Measurements from ENCODE around the gene PKD1. TPM values are rescaled to one million over a fixed set of nuclear protein-coding genes. Genes with fewer than 3 reads are reported as not detected.

The PKD1 gene
- total and polyA plus RNA-seq, 2 of the 13 experiments (the other 11 are each of a cell fraction or from before 2014, with no cell fraction given), result 22.1 to 23.0 TPM

- TF ChIP-seq ZNF703 (CRISPR knock-in tag; IDR thresholded peaks at IDR 0.05; ENCODE audit: borderline replicate concordance), result no peak; the same call in 1 of the 2 replicates
- TF ChIP-seq ZNF792 (CRISPR knock-in tag; IDR thresholded peaks at IDR 0.05), result peak; percentile 62; the same call in 1 of the 2 replicates
- peak; percentile 71; the same call in 1 of the 2 replicates for TF ChIP-seq SALL2 (CRISPR knock-in tag; IDR thresholded peaks at IDR 0.05)
- TF ChIP-seq ZNF576 (CRISPR knock-in tag; IDR thresholded peaks at IDR 0.05), result no peak
- no peak for TF ChIP-seq KIAA2018 (CRISPR knock-in tag; IDR thresholded peaks at IDR 0.05; ENCODE audit: borderline replicate concordance)
- no peak for TF ChIP-seq FOSL1 (CRISPR knock-in tag; IDR thresholded peaks at IDR 0.05; ENCODE audit: borderline replicate concordance)
- no peak for TF ChIP-seq ZNF552 (CRISPR knock-in tag; IDR thresholded peaks at IDR 0.05; ENCODE audit: borderline replicate concordance)
- no peak for TF ChIP-seq BRF2 (CRISPR knock-in tag; IDR thresholded peaks at IDR 0.05)
- TF ChIP-seq NFE2L1 (CRISPR knock-in tag; IDR thresholded peaks at IDR 0.05; ENCODE audit: borderline replicate concordance), result no peak
- TF ChIP-seq ELF1 (CRISPR knock-in tag; IDR thresholded peaks at IDR 0.05), result peak; percentile 95
- TF ChIP-seq ZFX (CRISPR knock-in tag; IDR thresholded peaks at IDR 0.05; ENCODE audit: low read depth), result peak; percentile 96
- TF ChIP-seq ZNF33B (CRISPR knock-in tag; IDR thresholded peaks at IDR 0.05), result no peak
- no peak for TF ChIP-seq TRIM22 (IDR thresholded peaks at IDR 0.05)
- TF ChIP-seq ZNF562 (CRISPR knock-in tag; IDR thresholded peaks at IDR 0.05; ENCODE audit: borderline replicate concordance), result no peak
- TF ChIP-seq CSRNP2 (CRISPR knock-in tag; conservative IDR thresholded peaks at IDR 0.05; ENCODE audit: low read depth), result no peak
- TF ChIP-seq TEAD3 (CRISPR knock-in tag; optimal IDR thresholded peaks at IDR 0.05; ENCODE audit: borderline replicate concordance), result peak; percentile 50
Measured at GRCh38 chr16:2155091-2155950, 19.6 kb upstream of the PKD1 start, which contains the start of gene TRAF7 (continued).
